Superior temporal gyrus (tissue), 1 donor: ENCODE measurements around the gene FGD5.

Experiments
- DNase-seq: peaks from one replicate; pipeline ENCODE4 v3.0.0-alpha.2; 2016; ENCODE audit errors: extremely low spot score

The FGD5 gene

GRCh38 chr3:14976317-14976716, 157.6 kb downstream of the FGD5 start:
- DNase-seq: no peak

- no peak for DNase-seq
These were observed 161.9 kb downstream of the FGD5 start for GRCh38 chr3:14980689-14981088.
